Calu3 (cell line): ENCODE measurements around the gene TSPAN9. TPM values are rescaled to one million over a fixed set of nuclear protein-coding genes. Genes with fewer than 3 reads are reported as not detected.
A peak's percentile ranks its signal among the peaks of the same experiment; 100 is the strongest.

Source experiments
- BruUV-seq: library from RNA; stranded (reverse); fragments of 400-500 nt; replicated peaks from 2 replicates; lab custom pipeline; 2021; lab: Mats Ljungman, UMichigan
- CTCF ChIA-PET: fragments of 300-600 bp; sonication (Branson Sonifier 250); formaldehyde crosslinking; loops from one replicate; lab custom pipeline; 2022; ENCODE audit warnings: antibody characterized with exemption; lab: Charles Lee
- DNase-seq: peaks from one replicate; pipeline ENCODE4 v3.0.0; 2022
- H3K27ac Mint-ChIP-seq: one replicate; pipeline ENCODE4 v1.8.0; 2022; ENCODE audit warnings: mixed read lengths; ENCODE audit not compliant: unreplicated experiment
- H3K27me3 Mint-ChIP-seq: one replicate; pipeline ENCODE4 v1.8.0; 2022; ENCODE audit warnings: mixed read lengths; ENCODE audit not compliant: unreplicated experiment
- H3K36me3 Mint-ChIP-seq: one replicate; pipeline ENCODE4 v1.8.0; 2022; ENCODE audit warnings: mild to moderate bottlenecking, moderate library complexity, mixed read lengths; ENCODE audit not compliant: insufficient read depth, unreplicated experiment
- H3K4me1 Mint-ChIP-seq: one replicate; pipeline ENCODE4 v1.8.0; 2022; ENCODE audit warnings: mild to moderate bottlenecking, low read depth, mixed read lengths; ENCODE audit not compliant: unreplicated experiment
- H3K4me3 Mint-ChIP-seq: one replicate; pipeline ENCODE4 v1.8.0; 2022; ENCODE audit warnings: mild to moderate bottlenecking, low read depth, moderate library complexity, mixed read lengths; ENCODE audit not compliant: unreplicated experiment
- H3K9me3 Mint-ChIP-seq: one replicate; pipeline ENCODE4 v1.8.0; 2022; ENCODE audit warnings: low read depth, mixed read lengths; ENCODE audit not compliant: unreplicated experiment
- intact Hi-C: fragments of 100-400 bp; cut with micrococcal nuclease; formaldehyde crosslinking; loops from one replicate; pipeline ENCODE4 v1.10.0; 2022; ENCODE audit not compliant: unreplicated experiment
- total RNA-seq: library from RNA; stranded (reverse); gene quantifications from 2 replicates; pipeline ENCODE4 v1.2.3, GENCODE V29; 2022
- TF ChIP-seq, protein P1 (sequence below): fragments of 200-600 bp; IDR thresholded peaks from one replicate; pipeline ENCODE4 v1.8.0; 2022; ENCODE audit warnings: antibody characterized with exemption; ENCODE audit not compliant: unreplicated experiment

The TSPAN9 gene
- total RNA-seq, 1 experiment from 2014 or later, result 6.0 TPM

DNA sequence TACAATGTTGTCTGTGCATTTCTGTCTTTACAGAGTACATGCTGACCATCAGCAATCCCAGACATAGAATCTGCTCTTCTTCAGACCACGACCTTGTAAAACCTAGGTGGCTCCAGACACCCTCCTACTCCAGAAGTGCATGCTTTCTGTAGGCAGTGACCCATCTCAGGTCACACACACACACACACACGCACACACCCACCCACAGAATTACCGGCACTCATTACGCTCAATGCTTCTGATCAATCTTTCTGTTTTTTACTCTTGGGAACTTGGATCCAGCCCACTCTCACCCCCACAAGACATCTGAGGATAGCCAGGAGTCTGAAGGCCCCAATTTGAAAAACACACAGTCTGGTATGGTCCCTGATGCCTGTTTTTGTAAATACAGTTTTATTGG, 7.5 kb upstream of the TSPAN9 start:
- no peak overlapping the region for H3K27ac Mint-ChIP-seq
- TF ChIP-seq, protein P1, sequence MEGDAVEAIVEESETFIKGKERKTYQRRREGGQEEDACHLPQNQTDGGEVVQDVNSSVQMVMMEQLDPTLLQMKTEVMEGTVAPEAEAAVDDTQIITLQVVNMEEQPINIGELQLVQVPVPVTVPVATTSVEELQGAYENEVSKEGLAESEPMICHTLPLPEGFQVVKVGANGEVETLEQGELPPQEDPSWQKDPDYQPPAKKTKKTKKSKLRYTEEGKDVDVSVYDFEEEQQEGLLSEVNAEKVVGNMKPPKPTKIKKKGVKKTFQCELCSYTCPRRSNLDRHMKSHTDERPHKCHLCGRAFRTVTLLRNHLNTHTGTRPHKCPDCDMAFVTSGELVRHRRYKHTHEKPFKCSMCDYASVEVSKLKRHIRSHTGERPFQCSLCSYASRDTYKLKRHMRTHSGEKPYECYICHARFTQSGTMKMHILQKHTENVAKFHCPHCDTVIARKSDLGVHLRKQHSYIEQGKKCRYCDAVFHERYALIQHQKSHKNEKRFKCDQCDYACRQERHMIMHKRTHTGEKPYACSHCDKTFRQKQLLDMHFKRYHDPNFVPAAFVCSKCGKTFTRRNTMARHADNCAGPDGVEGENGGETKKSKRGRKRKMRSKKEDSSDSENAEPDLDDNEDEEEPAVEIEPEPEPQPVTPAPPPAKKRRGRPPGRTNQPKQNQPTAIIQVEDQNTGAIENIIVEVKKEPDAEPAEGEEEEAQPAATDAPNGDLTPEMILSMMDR, result no peak
- no peak overlapping the region for H3K4me3 Mint-ChIP-seq
- BruUV-seq, result no TSS peak
- H3K9me3 Mint-ChIP-seq, result no peaks in the 10 kb centered on the region
- DNase-seq, result no peak
- H3K27me3 Mint-ChIP-seq, result peaks cover 54% of the 10 kb centered on the region
- CTCF ChIA-PET, result no interaction called here
- intact Hi-C loops, result loop anchor here (10.0 kb wide), 1 partner anchor 65 kb away; no protein-coding TSS in a partner anchor
- no peaks in the 10 kb centered on the region for H3K36me3 Mint-ChIP-seq
- H3K4me1 Mint-ChIP-seq, result no peaks in the 10 kb centered on the region

DNA sequence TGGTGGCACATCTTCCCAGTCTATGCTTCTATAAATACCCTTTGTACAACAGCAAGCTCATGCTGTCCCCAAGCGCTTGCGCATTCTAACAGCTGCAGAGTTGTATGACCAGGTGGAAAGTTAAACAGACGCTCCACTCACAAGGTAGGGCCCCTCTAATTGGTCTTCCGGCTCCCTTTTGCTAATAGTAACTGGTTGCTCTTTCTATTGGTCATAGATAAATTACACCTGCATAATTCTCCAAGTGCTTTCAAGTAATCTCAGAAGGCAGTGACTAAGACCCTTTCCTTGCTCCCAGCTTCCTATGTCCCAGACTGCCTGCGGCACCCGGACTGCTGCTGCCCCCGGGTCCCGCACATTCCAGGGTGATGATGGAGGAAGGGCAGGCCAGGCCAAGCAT, 6.1 kb upstream of the TSPAN9 start:
- TF ChIP-seq, protein P1, result no peak
- CTCF ChIA-PET, result interaction anchor here (0.6 kb wide), 1 partner anchor 293 kb away, joined by 3 read pairs; no protein-coding TSS in a partner anchor
- Mint-ChIP-seq H3K36me3 (no peaks in the 10 kb centered on the region), H3K27ac (no peak overlapping the region), H3K4me1 (no peaks in the 10 kb centered on the region), H3K9me3 (no peaks in the 10 kb centered on the region), H3K4me3 (no peak overlapping the region), H3K27me3 (peaks cover 54% of the 10 kb centered on the region)
- DNase-seq, result no peak
- intact Hi-C loops, result loop anchor here (10.0 kb wide), 1 partner anchor 64 kb away; no protein-coding TSS in a partner anchor
- no TSS peak for BruUV-seq

DNA sequence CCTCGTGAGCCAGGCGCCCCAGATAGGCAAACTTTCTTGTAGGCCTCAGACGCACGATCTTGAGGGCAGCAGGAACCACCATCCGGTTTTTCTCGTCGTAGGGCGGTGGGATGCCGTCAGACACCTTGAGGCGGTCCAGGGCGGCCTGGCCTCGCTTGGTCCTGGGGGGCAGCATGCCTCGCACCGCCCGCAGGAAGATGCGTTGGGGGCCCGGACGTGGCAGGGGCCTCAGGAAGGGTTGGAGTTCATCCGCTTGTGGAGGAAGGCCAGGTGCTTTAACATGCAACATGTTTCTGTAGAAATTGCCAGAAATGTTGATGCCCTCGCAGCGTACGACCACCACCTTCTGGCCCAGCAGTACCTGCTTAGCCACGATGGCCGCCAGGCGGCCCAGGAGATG, 5.5 kb upstream of the TSPAN9 start:
- Mint-ChIP-seq H3K4me3 (no peak overlapping the region), H3K27ac (no peak overlapping the region), H3K9me3 (no peaks in the 10 kb centered on the region), H3K27me3 (peaks cover 50% of the 10 kb centered on the region), H3K4me1 (no peaks in the 10 kb centered on the region), H3K36me3 (peaks cover 5% of the 10 kb centered on the region)
- CTCF ChIA-PET, result interaction anchor here (0.6 to 0.7 kb wide), 2 partner anchors 486 to 782 kb away, joined by 4 to 5 read pairs; no protein-coding TSS in a partner anchor
- DNase-seq, result no peak
- intact Hi-C loops, result loop anchor here (2.0 to 10.0 kb wide), 2 partner anchors 63 to 203 kb away; no protein-coding TSS in a partner anchor
- TF ChIP-seq, protein P1, result no peak
- no TSS peak for BruUV-seq

DNA sequence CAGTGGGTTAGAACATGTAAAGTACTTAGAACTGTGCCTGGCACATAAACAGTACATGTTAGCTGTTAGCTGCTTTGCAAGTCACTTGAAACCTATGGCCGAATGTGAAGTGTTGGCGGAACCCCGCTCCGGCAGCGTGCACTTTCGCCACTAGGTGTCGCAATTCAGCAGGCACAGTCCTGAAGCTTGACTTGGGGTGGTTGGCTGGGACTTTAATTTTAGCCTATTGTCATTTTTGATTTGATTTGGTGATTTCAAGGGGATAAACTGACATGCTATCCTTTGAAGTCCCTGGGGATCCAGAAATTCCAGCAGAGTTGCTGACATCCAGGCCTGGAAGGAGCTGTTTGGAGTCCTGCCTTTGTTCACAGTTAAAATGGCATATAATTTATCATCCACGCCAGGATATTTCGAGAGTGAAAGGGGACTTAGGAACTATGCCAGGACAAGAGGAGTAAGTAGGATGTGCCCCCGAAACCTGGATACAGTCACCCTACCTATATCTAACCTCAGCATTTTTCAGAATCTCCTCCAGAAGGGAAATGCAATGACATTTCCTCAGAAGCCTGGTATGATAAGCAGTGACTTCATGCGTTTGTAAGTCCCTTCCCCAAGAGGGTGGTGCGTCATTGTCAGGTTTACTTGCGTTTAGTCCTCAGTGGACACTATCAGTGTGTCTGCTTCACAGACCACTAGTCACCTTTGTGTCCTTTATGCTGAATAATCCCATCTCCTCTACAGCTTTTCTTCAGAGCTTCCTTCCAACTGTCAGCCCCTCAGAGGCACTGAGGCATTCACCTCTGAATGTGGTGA, 3.5 kb upstream of the TSPAN9 start:
- CTCF ChIA-PET, result interaction anchor here (0.6 to 1.6 kb wide), 7 partner anchors 18 to 232 kb away, joined by 3 to 14 read pairs (median 4); no protein-coding TSS in a partner anchor
- no TSS peak for BruUV-seq

More for the DNA sequence above, 3.5 kb upstream of the TSPAN9 start:
- H3K27ac Mint-ChIP-seq, result no peak overlapping the region
- H3K4me1 Mint-ChIP-seq, result no peaks in the 10 kb centered on the region
- no peak overlapping the region for H3K4me3 Mint-ChIP-seq
- intact Hi-C loops, result loop anchor here (2.0 to 10.0 kb wide), 2 partner anchors 61 to 201 kb away; no protein-coding TSS in a partner anchor
- H3K27me3 Mint-ChIP-seq, result peaks cover 30% of the 10 kb centered on the region
- TF ChIP-seq, protein P1, result peak; percentile 79
- no peaks in the 10 kb centered on the region for H3K9me3 Mint-ChIP-seq
- H3K36me3 Mint-ChIP-seq, result peaks cover 13% of the 10 kb centered on the region
- DNase-seq, result peak; percentile 87
